Measurements from ENCODE around the gene IL10RA. TPM values are rescaled to one million over a fixed set of nuclear protein-coding genes. Genes with fewer than 3 reads are reported as not detected.

Gene IL10RA
- total RNA-seq, 5 donors from 2014 or later (not counting 1 experiment from before 2014, with no cell fraction given) = 195 to 450 (median 375) TPM

GRCh38 chr11:117958949-117959348 lies 27.2 kb upstream of the IL10RA start:
- H3K9me3 Mint-ChIP-seq = peaks cover 6 to 27% (median 12%) of the 10 kb centered on the region in 3 donors
- no peak for DNase-seq
- peaks cover 40% of the 10 kb centered on the region for H3K36me3 Mint-ChIP-seq
- ChIA-PET CTCF (no interaction called here), POLR2A (no interaction called here)
- no peak overlapping the region for H3K27ac Mint-ChIP-seq
- peak overlapping the region in 1 of 3 donors; percentile 27 for H3K4me3 Mint-ChIP-seq
- ATAC-seq (replicated peaks in 1 of 4) = no peak
- H3K4me3 ChIP-seq (ENCODE audit: control insufficient read depth in 1 of 2, extremely low read depth in 1 of 2, low read length in 1 of 2) = no peak overlapping the region
- H3K36me3 ChIP-seq (ENCODE audit: control insufficient read depth in 2 of 2, extremely low read depth in 1 of 2, insufficient read depth in 1 of 2, low read length in 1 of 2) = no peaks in the 10 kb centered on the region
- H3K27me3 ChIP-seq (replicated peaks in 1 of 2; ENCODE audit: control insufficient read depth in 2 of 2, extremely low read depth in 1 of 2, insufficient read depth in 2 of 2, low read length in 1 of 2) = no peaks in the 10 kb centered on the region
- peaks cover 5% of the 10 kb centered on the region for H3K9me3 ChIP-seq
- no peaks in the 10 kb centered on the region for H3K27me3 Mint-ChIP-seq
- H3K27ac ChIP-seq (ENCODE audit: low read length) = no peak overlapping the region
- WGBS (ENCODE audit: insufficient coverage) = no CpG with 5 or more reads among the region's 1 CpG
- H3K4me1 Mint-ChIP-seq = peaks cover 55 to 70% (median 62%) of the 10 kb centered on the region in 3 donors
- peaks cover 9 to 17% of the 10 kb centered on the region in 2 experiments for H3K4me1 ChIP-seq (ENCODE audit: control insufficient read depth in 1 of 2, extremely low read depth in 1 of 2, insufficient read depth in 2 of 2, low read length in 2 of 2)

- ChIA-PET CTCF (interaction anchor here in 1 of 2 donors (0.9 to 1.4 kb wide), 2 partner anchors 9 to 21 kb away, joined by 3 to 7 read pairs; no protein-coding TSS in a partner anchor), POLR2A (interaction anchor here (0.6 to 1.1 kb wide), 2 partner anchors 8 kb away, joined by 3 read pairs; no protein-coding TSS in a partner anchor)
- H3K27ac Mint-ChIP-seq = no peak overlapping the region
- no peak overlapping the region for H3K4me3 ChIP-seq (ENCODE audit: control insufficient read depth in 1 of 2, extremely low read depth in 1 of 2, low read length in 1 of 2)
- no peaks in the 10 kb centered on the region for H3K27me3 ChIP-seq (replicated peaks in 1 of 2; ENCODE audit: control insufficient read depth in 2 of 2, extremely low read depth in 1 of 2, insufficient read depth in 2 of 2, low read length in 1 of 2)
- DNase-seq (no peak), ATAC-seq (replicated peaks in 1 of 4) (no peak)
- H3K27ac ChIP-seq (ENCODE audit: low read length) = no peak overlapping the region
- WGBS (ENCODE audit: insufficient coverage) = 83% methylated on average over 1 of the region's 1 CpG
- H3K27me3 Mint-ChIP-seq = no peaks in the 10 kb centered on the region
- H3K9me3 ChIP-seq = peaks cover 5% of the 10 kb centered on the region
- peak overlapping the region in 1 of 3 donors; percentile 2 for H3K4me3 Mint-ChIP-seq
- H3K36me3 Mint-ChIP-seq = peaks cover 40% of the 10 kb centered on the region
- H3K4me1 Mint-ChIP-seq = peaks cover 48 to 64% (median 56%) of the 10 kb centered on the region in 3 donors
- H3K4me1 ChIP-seq (ENCODE audit: control insufficient read depth in 1 of 2, extremely low read depth in 1 of 2, insufficient read depth in 2 of 2, low read length in 2 of 2) = peaks cover 3 to 11% of the 10 kb centered on the region in 2 experiments
- H3K9me3 Mint-ChIP-seq = peaks cover 6 to 27% (median 12%) of the 10 kb centered on the region in 3 donors
- no peaks in the 10 kb centered on the region for H3K36me3 ChIP-seq (ENCODE audit: control insufficient read depth in 2 of 2, extremely low read depth in 1 of 2, insufficient read depth in 1 of 2, low read length in 1 of 2)
These were observed 26.6 kb upstream of the IL10RA start for GRCh38 chr11:117959438-117960149.

GRCh38 chr11:117960406-117960805 lies 25.8 kb upstream of the IL10RA start:
- Histone ChIP-seq H3K9me3 (peaks cover 5% of the 10 kb centered on the region), H3K4me3 (ENCODE audit: control insufficient read depth in 1 of 2, extremely low read depth in 1 of 2, low read length in 1 of 2) (no peak overlapping the region), H3K27ac (ENCODE audit: low read length) (no peak overlapping the region), H3K4me1 (ENCODE audit: control insufficient read depth in 1 of 2, extremely low read depth in 1 of 2, insufficient read depth in 2 of 2, low read length in 2 of 2) (peaks cover 0 to 7% of the 10 kb centered on the region in 2 experiments), H3K36me3 (ENCODE audit: control insufficient read depth in 2 of 2, extremely low read depth in 1 of 2, insufficient read depth in 1 of 2, low read length in 1 of 2) (no peaks in the 10 kb centered on the region), H3K27me3 (replicated peaks in 1 of 2; ENCODE audit: control insufficient read depth in 2 of 2, extremely low read depth in 1 of 2, insufficient read depth in 2 of 2, low read length in 1 of 2) (no peaks in the 10 kb centered on the region)
- WGBS (ENCODE audit: insufficient coverage) = no CpG with 5 or more reads among the region's 1 CpG
- H3K4me1 Mint-ChIP-seq = peaks cover 44 to 58% (median 50%) of the 10 kb centered on the region in 3 donors
- DNase-seq (no peak), ATAC-seq (replicated peaks in 1 of 4) (no peak)
- POLR2A ChIA-PET = interaction anchor here (0.6 to 1.1 kb wide), 2 partner anchors 9 kb away, joined by 3 read pairs; no protein-coding TSS in a partner anchor
- H3K36me3 Mint-ChIP-seq = peaks cover 40% of the 10 kb centered on the region
- CTCF ChIA-PET = interaction anchor here in 1 of 2 donors (0.9 to 1.4 kb wide), 2 partner anchors 9 to 20 kb away, joined by 3 to 7 read pairs; no protein-coding TSS in a partner anchor
- peaks cover 6 to 27% (median 12%) of the 10 kb centered on the region in 3 donors for H3K9me3 Mint-ChIP-seq
- H3K4me3 Mint-ChIP-seq = no peak overlapping the region
- H3K27me3 Mint-ChIP-seq = no peaks in the 10 kb centered on the region
- no peak overlapping the region for H3K27ac Mint-ChIP-seq

DNA sequence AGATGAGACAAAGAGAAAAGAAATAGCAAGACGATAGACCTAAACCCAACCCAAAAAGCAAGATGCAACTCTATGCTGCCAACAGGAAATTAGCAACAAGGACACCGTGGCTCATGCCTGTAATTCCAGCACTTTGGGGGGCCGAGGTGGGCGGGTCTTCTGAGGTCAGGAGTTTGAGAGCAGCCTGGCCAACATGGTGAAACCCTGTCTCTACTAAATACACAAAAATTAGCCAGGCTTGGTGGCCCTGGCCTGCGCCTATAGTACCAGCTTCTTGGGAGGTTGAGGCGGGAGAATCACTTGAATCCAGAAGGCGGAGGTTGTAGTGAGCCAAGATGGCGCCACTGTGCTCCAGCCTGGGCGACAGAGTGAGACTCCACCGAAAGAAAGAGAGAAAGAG lies 24.3 kb upstream of the IL10RA start:
- Mint-ChIP-seq H3K27me3 (no peaks in the 10 kb centered on the region), H3K9me3 (peaks cover 6 to 25% (median 12%) of the 10 kb centered on the region in 3 donors), H3K27ac (no peak overlapping the region), H3K36me3 (peaks cover 32% of the 10 kb centered on the region), H3K4me3 (no peak overlapping the region), H3K4me1 (peaks cover 36 to 45% (median 41%) of the 10 kb centered on the region in 3 donors)
- H3K36me3 ChIP-seq (ENCODE audit: control insufficient read depth in 2 of 2, extremely low read depth in 1 of 2, insufficient read depth in 1 of 2, low read length in 1 of 2) = no peaks in the 10 kb centered on the region
- H3K27ac ChIP-seq (ENCODE audit: low read length) = no peak overlapping the region
- ATAC-seq (replicated peaks in 1 of 4) (no peak), DNase-seq (no peak)
- H3K4me1 ChIP-seq (ENCODE audit: control insufficient read depth in 1 of 2, extremely low read depth in 1 of 2, insufficient read depth in 2 of 2, low read length in 2 of 2) = peaks cover 0 to 4% of the 10 kb centered on the region in 2 experiments
- CTCF ChIA-PET = no interaction called here
- WGBS (ENCODE audit: insufficient coverage) = 97% methylated on average over 6 of the region's 10 CpGs
- POLR2A ChIA-PET = interaction anchor here in 1 of 2 donors (1.0 kb wide), 1 partner anchor 25 kb away, joined by 3 read pairs; the partner anchor contains the start of gene IL10RA
- peaks cover 5% of the 10 kb centered on the region for H3K9me3 ChIP-seq
- H3K4me3 ChIP-seq (ENCODE audit: control insufficient read depth in 1 of 2, extremely low read depth in 1 of 2, low read length in 1 of 2) = no peak overlapping the region
- H3K27me3 ChIP-seq (replicated peaks in 1 of 2; ENCODE audit: control insufficient read depth in 2 of 2, extremely low read depth in 1 of 2, insufficient read depth in 2 of 2, low read length in 1 of 2) = no peaks in the 10 kb centered on the region

GRCh38 chr11:117962826-117963225 lies 23.4 kb upstream of the IL10RA start:
- H3K9me3 ChIP-seq = peaks cover 3% of the 10 kb centered on the region
- Mint-ChIP-seq H3K27ac (no peak overlapping the region), H3K4me3 (no peak overlapping the region), H3K36me3 (peaks cover 23% of the 10 kb centered on the region), H3K4me1 (peaks cover 28 to 42% (median 34%) of the 10 kb centered on the region in 3 donors), H3K27me3 (no peaks in the 10 kb centered on the region), H3K9me3 (peaks cover 6 to 17% (median 12%) of the 10 kb centered on the region in 3 donors)
- no peak for DNase-seq
- H3K36me3 ChIP-seq (ENCODE audit: control insufficient read depth in 2 of 2, extremely low read depth in 1 of 2, insufficient read depth in 1 of 2, low read length in 1 of 2) = no peaks in the 10 kb centered on the region
- ATAC-seq (replicated peaks in 1 of 4) = no peak
- ChIA-PET POLR2A (no interaction called here), CTCF (no interaction called here)
- no CpG with 5 or more reads among the region's 3 CpGs for WGBS (ENCODE audit: insufficient coverage)
- H3K27me3 ChIP-seq (replicated peaks in 1 of 2; ENCODE audit: control insufficient read depth in 2 of 2, extremely low read depth in 1 of 2, insufficient read depth in 2 of 2, low read length in 1 of 2) = no peaks in the 10 kb centered on the region
- no peak overlapping the region for H3K4me3 ChIP-seq (ENCODE audit: control insufficient read depth in 1 of 2, extremely low read depth in 1 of 2, low read length in 1 of 2)
- no peak overlapping the region for H3K27ac ChIP-seq (ENCODE audit: low read length)
- peaks cover 0 to 4% of the 10 kb centered on the region in 2 experiments for H3K4me1 ChIP-seq (ENCODE audit: control insufficient read depth in 1 of 2, extremely low read depth in 1 of 2, insufficient read depth in 2 of 2, low read length in 2 of 2)

- 100% methylated on average over 2 of the region's 8 CpGs for WGBS (ENCODE audit: insufficient coverage)
- Histone ChIP-seq H3K36me3 (ENCODE audit: control insufficient read depth in 2 of 2, extremely low read depth in 1 of 2, insufficient read depth in 1 of 2, low read length in 1 of 2) (no peaks in the 10 kb centered on the region), H3K4me1 (ENCODE audit: control insufficient read depth in 1 of 2, extremely low read depth in 1 of 2, insufficient read depth in 2 of 2, low read length in 2 of 2) (peaks cover 30% of the 10 kb centered on the region in 2 experiments), H3K27ac (ENCODE audit: low read length) (no peak overlapping the region), H3K4me3 (ENCODE audit: control insufficient read depth in 1 of 2, extremely low read depth in 1 of 2, low read length in 1 of 2) (no peak overlapping the region), H3K27me3 (replicated peaks in 1 of 2; ENCODE audit: control insufficient read depth in 2 of 2, extremely low read depth in 1 of 2, insufficient read depth in 2 of 2, low read length in 1 of 2) (no peaks in the 10 kb centered on the region), H3K9me3 (no peaks in the 10 kb centered on the region)
- ATAC-seq (replicated peaks in 1 of 4) = no peak
- Mint-ChIP-seq H3K9me3 (no peaks in the 10 kb centered on the region), H3K4me3 (no peak overlapping the region), H3K4me1 (peaks cover 36 to 46% (median 40%) of the 10 kb centered on the region in 3 donors), H3K36me3 (no peaks in the 10 kb centered on the region), H3K27ac (no peak overlapping the region), H3K27me3 (no peaks in the 10 kb centered on the region)
- DNase-seq = no peak
- CTCF ChIA-PET = interaction anchor here in 1 of 2 donors (0.6 to 0.9 kb wide), 2 partner anchors 20 to 159 kb away, joined by 3 read pairs; no protein-coding TSS in a partner anchor
- POLR2A ChIA-PET = no interaction called here
These were observed 19.3 kb upstream of the IL10RA start for GRCh38 chr11:117966908-117967307.
